Kidney capillary endothelial cell (primary cell): ENCODE measurements around the gene MEGF8.

Experiments used
- DNase-seq: peaks from one replicate; pipeline ENCODE4 v3.0.0-alpha.2; 2018; ENCODE audit warnings: low spot score

Gene MEGF8

DNA sequence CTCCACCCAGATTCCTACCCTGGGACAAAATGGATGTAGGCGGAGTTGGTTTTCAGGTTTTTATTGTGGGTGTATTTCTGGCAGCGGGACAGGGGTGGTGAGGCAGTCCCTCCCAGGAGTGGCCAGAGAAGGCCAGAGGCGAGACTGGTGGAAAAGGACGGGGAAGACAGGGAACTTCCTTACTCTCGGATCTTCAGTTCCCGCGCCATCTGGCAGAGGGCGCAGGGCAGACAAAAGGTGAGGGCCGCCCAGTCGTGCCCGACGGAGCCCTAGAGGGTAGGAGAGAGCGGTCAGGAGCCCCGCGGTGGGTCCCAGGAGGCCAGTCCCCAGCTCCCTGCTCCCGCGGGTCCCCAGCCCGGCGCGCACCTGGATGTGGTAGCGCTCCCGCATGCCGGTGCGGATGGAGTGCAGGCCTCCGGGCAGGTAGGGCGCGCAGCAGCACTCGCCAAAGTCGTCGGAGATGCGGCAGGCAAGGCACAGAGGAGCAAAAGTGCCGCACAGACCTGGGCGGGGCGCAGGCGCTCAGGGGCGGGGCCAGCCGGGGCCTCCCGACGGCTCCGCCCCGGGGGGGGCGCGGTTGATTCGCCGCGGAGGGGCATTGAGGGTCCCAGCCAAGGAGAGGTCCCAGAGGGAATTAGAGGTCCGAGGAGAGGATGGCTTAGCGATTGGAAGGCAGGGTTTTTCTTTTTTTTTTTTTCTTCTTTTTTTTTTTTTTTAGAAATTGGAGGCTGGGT is 61.7 kb downstream of the MEGF8 start:
- DNase-seq, result no peak

DNA sequence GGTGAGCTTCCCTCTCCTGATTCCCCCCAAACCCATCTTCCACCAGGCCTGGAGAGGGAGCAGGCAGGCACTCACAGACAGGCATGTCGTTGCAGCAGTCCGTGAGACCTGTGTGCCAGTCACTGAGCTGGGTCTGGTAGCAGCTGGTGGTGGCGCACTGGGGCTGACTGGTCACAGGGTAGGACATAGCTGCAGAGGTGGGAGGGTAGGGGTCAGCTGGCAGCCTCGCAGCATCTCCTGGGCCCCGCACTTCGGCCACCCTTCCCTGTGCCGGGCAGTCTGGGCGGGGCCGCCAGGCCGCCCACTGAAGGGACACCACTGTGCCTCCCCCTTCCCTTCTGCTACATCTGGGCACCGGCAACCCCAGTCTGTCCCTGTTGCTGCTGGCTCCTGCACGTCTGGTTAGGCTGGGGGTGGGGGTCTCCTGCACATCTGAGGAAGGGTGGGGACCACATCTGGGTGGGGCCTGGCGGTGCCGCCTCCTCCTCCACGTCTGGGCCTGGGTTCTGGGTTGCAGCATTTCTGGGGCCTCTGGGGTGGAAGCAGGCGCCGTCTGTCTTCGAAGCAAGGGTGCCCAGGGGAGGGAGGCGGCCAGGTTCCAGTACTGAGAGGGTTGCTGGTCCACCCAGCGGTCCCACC is 63.5 kb downstream of the MEGF8 start:
- no peak for DNase-seq

DNA sequence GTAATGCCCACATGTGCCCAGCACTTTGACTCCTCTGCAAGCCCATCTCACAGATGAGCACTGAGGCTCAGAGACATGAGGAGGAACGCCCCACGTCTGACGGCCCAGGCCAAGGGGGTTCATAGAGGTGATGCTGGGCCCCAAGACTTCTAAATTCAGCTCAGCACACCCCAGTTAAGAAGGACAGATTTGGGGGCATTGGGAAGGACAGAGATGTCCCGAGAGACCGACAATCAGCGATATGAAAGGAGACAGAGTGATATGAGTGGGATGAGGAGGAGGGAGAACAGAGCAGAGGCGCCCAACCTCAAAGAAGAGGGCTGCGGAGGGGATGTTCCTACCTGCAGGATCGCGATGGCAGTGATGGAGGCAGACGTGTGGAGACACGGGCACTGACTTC is 64.5 kb downstream of the MEGF8 start, which contains the start of gene CNFN:
Gene CNFN (minus strand): TSS at position 399 of the 400 bp plus-strand sequence. CDS start 1,260 bp downstream, outside the sequence.
- no peak for DNase-seq

DNA sequence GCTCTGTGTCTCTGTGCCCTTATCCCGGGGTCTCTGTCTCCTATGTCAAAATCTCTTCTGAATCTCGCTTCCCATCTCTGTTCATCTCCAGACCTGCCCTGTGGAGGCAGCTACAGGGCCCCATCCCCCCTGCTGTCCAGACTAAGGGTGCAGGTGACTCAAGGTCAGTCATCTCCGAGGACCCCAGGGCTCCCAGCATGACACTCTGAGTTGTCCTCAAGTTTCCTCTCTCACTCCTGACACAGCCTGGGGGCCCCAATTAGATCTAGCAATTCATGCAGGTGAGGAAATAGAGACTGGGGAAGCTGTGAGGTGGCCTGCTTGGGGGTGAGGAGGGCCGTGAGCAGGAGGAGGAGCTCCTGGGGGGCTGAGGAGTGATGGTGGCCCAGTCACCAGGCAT is 66.7 kb downstream of the MEGF8 start:
- no peak for DNase-seq

DNA sequence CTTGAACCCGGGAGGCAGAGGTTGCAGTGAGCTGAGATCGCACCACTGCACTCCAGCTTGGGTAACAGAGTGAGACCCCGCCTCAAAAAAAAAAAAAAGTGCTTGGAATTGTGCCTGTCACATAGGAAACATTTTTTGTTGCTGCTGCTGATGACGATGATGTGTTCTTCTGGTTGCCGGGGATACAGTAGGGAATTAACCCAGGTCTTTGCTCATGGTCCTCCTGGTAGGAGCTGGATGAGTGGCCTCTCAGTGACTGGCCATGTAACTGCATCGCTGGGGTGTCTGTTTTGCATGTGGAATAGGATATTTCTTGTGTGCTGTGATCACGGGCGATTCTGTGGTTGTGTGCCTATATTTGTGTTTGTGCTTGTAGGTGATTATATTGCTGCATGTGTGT is 69.3 kb downstream of the MEGF8 start:
- no peak for DNase-seq

DNA sequence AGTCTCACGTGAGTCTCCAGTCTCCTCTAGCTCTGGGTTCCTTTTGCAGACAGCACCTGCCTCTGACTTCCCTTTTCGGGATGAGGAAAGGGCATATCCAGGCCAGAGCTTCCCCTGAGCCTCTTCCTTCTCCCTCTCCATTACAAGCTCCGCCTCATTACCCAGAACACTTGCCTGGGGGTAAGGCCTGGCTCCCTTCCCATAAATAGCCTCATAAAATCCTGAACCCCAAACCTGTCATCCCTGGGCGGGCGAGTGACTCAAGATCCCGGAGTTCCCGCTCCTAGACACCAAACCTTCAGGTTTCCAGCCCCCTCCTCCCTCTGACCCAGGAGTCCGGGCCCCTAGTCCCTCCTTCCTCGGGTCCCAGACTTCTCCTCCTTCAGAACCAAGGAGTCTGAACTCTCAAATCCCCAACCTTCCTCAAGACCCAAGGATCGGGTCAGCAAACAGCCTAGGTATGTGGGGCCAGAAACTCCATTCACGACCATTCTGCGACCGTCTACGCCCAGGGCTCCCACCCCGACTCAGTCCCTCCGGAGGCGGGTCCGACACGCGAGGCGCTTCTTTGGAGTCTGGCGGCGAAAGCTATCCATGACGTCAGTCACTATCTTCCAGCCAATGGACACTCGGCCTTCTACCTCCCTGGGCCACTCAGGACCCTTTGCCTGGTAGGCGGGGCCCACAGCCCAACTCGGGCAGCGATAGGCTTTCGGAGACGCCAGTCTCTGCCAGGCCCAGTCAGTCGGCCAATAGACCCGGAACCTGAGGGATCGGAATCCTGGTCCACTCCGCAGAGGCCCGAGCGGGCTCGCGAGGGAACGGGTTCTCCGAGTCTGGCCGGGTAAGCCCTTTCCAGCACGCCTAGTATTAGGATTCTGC is 71.2 kb downstream of the MEGF8 start:
- DNase-seq, result peak; percentile 96

DNA sequence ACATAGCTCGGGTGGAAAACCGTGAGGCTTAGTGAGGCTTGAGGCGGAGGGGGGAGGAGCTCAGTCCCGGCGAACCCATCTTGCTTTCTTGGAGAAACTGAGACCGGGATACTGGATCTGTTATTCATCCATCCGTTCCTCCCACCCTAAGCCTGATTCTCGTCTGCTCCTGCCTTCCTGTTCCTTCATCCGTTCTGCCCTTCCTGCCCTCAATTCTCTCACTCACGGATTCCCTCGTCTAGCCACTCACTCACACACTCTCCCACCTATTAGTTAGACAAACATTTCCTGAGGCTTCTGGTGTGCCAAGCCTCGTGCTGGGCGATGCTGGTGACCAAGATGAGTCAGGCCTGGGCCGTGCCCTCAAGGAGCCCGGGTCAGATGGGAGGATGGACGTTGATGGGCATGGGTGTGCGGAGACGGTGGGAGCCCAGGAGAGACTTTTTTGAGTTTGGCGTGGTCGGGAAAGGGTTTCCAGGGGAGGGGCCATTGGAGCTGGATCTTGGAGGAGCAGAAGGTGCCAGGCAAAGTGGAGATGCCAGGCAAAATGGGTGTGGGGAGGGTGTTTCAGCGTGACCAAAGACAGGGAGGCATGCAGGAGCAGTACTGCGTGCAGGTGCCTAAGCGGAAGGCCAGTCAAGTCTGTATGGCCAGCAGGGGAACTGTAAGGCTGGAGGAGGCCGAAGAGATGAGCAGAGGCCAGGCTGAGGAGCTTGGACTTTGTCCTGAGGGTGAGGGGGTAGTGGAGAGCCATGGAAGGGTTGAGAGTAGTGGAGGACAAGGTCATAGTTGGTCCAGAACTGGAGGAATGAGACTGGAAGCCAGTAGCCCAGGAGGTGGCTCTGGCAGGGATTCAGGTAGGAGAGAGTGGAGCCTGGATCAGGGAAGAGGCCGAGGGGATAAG is 72.1 kb downstream of the MEGF8 start:
- no peak for DNase-seq

DNA sequence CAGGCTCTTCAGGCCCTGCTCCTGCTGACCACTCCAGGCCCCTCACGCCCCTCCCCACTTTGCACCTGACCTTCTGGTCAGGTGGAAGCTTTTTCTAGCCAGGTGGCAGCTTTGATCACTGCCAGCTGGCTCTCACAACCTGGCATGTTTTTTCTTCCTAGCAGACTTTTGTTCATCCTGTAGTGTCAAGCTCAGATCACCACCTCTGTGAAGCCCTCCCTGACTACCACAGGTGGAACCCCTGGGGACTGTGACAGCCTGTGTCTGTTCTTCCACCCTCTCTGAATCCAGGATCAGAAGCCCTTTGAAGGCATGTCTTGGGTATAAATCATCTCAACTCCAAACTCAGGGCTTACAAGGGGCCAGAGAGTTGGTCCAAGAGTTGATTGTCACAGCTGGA is 75.0 kb downstream of the MEGF8 start:
- no peak for DNase-seq

DNA sequence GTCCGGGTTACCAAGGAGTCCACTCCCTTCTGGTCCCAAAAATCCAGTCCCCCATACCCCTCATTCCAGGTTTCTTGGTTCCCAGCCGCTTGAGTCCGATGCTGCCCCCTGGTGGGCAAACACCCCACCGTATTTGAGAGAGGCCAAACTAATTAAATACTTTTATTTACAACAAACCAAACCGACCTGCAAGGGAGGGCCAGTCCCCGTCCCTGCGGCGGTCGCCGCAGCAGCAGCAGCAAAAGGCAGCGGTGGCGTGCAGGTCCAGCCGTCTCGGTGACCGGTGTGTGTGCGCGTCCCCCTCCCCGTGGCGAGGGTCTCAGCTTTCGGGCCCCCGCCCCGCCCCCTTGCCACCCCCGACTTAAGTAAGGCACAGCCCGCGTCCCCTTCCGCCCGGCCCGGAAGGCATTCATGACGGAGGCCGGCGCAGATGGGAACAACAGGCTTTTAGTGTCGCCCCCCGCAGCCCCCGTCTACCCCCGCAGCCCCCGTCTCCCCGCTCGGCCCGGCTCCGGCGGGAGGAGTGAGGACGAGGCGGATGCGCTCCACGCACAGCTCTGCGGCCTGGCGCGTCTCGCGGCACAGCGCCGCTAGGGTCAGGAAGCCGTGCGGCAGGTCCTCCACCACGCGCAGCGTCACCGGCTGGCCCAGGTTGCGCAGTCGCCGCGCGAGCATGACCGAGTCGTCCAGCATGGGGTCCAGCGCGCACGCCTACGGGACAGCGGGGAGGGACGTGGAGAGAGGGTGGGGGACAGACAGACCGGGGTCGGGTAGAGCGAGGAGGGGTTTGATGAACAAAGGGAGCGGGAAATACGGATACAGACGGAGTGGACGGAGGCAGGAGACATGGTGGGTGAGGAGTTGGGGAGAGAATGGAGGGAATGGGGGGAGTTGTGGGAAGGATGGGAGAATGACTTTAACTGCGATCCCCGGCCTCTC is 76.2 kb downstream of the MEGF8 start:
- peak; percentile 69 for DNase-seq

DNA sequence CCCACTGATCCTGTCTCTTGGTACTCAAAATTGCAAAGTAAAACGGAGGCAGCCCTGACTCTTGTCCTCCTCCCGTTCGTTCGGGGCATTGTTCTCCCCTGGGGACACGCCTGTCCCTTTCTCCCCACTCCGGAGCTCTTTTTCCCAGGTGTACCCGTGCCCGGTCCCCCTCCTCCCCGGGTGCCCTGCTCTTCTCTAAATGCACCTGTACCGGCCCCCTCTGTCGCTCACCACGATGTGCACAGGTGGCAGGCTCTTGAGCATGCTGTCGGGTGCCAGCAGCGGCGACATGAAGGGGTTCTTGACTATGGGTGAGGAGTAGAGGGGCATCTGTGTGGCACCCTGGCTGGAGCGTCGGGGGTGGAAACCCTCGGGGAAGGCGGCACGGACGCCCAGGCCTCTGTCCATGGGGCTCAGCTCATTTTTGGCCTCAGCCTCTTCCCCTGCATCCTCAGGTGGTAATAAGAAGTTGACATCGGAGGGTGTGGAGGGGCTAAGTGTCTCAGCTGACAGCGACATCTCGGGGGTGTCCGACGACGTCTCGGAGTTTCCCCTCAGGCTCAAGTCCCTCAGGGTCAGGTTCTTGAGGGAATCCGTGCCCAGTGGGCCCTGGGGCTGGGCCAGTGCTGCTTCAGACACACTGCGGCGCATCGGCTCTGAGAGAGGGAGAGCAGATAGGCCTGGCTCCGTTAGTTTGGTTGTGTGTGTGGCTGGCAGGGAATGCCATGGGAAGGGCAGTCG is 77.1 kb downstream of the MEGF8 start:
- no peak for DNase-seq

DNA sequence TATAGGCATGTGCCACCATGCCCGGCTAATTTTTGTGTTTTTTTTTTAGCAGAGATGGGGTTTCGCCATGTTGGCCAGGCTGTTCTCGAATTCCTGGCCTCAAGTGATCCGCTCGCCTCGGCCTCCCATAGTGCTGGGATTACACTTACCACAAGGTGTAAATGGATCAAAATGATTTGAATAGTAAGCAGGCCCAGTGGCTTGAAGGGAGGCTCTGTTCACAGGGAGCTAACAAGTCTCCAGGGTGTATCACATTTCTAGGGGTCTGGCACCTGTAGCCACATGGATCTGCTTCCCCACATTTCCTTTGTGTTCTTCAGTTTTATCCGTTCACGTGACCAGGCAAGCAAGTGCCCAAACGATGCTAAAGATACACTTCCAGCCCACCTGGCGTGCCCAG is 78.2 kb downstream of the MEGF8 start:
- DNase-seq, result no peak

DNA sequence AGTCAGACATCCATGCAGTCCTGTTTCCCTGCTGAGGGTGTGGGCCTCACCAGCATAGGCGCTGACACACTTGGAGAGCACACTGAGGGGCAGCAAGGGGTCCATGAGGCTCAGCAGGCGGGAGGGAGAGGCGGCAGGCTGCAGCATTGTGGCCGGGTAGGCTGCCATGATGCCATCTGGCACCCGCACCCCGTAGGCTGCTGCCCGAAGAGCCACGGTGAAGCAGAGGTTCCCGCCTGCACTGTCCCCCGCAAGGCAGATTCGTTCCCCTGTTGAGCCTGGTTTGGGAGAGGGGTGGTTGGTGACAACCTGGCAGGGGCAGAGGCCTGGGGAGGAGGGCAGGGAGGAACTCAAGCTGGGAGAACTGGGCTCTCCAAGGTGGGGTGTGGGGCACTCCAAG is 80.7 kb downstream of the MEGF8 start:
- DNase-seq, result no peak

DNA sequence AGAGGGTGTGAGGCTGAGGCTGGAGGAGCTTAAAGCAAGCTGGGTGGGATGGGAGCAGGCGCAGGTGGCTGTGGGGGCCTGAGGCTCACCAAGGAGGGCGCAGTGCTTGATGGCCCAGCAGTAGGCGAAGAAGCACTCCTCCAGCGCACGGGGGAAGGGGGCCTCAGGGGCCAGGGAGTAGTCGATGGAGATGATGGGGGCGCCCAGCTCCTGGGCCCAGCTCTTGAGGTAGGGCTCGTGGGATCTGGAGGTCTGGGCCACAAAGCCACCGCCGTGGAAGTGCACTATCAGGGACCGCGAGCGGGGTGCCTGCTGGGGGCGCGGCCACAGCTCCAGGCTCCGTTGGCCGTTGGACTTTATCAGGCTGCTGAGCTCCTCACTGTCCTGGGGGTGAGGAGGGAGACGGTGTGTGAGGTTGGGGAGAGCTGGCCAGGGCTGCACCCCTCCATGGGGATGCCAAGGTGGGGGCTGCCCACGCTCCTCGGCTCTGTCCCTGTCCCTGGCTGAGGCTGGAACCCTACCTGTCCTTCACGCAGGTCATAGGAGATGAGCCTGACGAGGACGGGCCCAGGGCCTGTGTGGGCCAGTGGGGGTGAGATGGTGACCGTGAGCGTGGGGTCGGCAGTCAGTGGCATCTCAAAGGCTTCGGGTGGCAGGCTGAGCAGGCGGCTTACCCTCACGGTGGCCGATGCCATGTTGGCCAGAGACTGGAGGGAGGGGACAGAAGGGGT is 81.8 kb downstream of the MEGF8 start:
- DNase-seq, result no peak

DNA sequence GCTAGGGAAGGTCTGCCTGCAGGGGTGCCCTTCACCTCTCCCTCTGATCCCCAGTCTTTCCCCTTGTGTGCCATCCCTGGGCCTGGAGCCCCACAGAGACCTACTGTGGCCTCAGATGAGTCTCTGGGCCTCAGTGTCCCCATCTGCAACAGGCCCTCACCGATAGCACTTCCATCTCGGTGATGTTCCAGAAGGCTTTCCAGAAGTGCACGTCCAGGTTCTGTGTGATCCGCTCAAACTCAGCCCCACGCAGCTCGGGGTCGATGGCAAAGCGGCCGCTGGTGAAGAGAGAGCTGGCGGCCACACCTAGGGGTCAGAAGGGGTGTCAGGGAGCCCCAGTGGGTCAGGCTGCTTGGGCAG is 82.4 kb downstream of the MEGF8 start:
- no peak for DNase-seq

DNA sequence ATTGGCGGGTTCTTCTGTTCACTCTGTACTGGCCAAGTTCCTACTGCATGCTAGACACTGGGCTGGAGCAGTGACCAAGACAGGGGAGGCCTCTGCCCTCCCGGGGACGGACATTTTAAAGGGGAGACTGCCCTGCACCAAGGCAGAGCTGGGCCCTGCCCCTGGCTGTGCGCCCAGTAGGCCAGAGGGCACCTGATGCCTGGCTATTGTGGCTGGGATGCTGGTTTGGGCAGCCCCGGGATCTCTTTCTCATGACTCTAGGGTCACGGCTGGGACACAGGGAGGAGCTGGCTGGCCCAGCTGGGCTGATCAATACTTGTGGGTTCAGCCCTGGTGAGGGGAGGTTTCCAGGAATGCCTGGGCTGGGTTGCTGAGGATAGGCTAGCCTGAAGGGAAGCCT is 84.0 kb downstream of the MEGF8 start:
- DNase-seq, result no peak

DNA sequence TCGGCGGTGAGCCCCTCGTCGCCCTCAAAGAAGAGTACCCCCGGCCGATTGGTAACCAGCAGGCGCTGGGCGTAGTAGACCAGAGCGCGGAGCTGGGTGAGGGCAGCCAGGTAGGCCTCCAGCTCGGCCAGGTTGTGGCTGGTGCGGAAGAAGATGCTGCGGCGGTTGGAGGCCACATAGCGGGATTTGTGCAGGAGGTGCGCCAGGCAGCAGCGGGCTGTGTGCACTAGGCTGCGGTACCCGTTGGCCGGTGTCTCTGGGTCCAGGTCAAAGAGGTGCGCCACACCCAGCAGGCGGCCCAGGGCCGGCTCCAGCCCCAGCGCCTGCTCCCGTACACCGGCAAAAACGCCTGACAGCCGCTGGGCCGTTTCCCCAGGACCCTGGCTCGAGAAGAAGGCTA is 84.9 kb downstream of the MEGF8 start:
- no peak for DNase-seq

DNA sequence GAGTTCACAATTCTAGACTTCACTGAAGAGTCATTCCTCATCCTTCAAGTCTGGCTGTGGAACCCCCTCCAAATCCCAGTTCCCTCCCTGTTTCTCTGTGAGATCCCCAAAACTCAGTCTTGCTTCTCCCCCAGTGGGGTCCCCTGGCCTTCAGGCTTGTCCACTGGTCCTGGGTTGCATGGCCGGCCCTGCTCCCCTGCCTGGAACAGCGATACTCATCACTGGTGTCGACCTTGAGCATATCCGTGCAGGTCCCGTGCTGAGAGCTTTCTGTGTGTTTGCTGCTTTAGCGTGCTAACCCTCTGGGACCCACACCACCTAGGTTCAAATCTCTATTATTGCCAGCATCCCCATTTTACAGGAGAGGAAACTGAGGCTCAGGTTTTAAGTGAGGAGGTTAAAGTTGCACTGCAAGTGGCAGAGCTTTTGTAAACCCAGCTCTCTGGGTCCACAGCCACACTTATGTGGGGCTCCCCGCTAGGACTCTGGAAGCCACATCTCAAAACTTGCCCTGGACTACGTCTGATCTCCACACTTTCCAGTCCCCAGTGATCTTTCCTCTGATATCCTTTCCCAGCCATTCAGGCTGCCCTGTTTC is 86.2 kb downstream of the MEGF8 start:
- no peak for DNase-seq

DNA sequence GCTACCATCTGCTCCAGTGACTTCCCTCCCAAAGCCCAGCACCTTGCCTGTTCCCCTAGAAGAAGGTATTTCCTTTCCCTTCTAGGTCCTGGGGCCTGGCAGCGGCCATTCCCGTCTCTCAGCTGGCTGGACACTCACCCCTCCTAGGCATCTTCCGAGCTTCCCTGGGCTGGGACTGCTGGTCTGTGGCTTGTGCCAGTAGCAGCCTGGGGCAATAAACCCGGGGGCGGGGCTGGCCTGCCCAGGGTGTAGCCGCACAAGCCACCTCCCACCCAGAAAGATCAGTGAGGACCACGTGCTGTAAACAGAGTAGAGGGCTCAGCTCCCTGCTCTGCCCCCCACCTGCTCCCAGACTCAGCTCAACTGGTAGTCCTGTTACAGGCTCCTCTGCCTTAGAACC is 86.8 kb downstream of the MEGF8 start:
- no peak for DNase-seq

DNA sequence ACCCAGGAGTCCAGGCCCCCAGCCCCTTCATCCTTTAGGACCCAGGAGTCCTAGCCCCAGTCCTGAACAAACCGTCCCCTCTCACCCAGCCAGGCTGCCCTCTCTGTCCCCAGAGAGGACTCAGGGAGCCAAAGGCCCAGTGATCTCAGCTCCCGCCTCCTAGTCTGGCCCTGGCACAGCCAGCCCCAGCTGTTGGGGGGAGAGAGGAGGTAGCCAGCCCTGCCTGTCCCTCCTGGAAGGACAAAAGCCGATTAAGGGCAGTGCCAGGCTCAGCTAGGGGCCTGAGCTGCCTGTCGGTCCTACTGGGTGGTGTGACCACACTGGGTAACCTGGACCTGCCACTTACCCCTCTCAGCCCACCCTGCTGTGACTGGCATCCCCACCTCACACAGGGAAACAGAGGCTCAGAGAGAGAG is 87.2 kb downstream of the MEGF8 start:
- no peak for DNase-seq
